IPS-18c (cell line): ENCODE measurements around the gene RAB11FIP4.
"Not testable (repeated sequence)": the region's sequence is repeated elsewhere in the genome, so short reads cannot be mapped to it uniquely, and the experiment has no call there.

ENCODE experiments used
- H3K4me3 ChIP-seq: 2 replicates; pipeline ENCODE4 v1.7.0; 2013; ENCODE audit warnings: low read depth, mild to moderate bottlenecking, low read length, moderate library complexity; ENCODE audit not compliant: insufficient read depth
- H3K9me3 ChIP-seq: one replicate; pipeline ENCODE4 v1.6.1; 2013; ENCODE audit warnings: mild to moderate bottlenecking, low read length, moderate library complexity; ENCODE audit not compliant: control insufficient read depth, insufficient read depth

RAB11FIP4 gene

GRCh38 chr17:31391496-31391949, at the start of gene RAB11FIP4:
RAB11FIP4 (plus strand) TSS chr17:31391675; CDS start chr17:31391853, 178 bp downstream.
- Histone ChIP-seq H3K4me3 (peak within 1 kb of the TSS; percentile 52), H3K9me3 (no peaks in the 10 kb centered on the region)

- H3K4me3 ChIP-seq, H3K9me3 ChIP-seq: not testable (repeated sequence)
Observed at GRCh38 chr17:31345191-31345747, 46.2 kb upstream of the RAB11FIP4 start.

- Histone ChIP-seq H3K9me3 (no peaks in the 10 kb centered on the region), H3K4me3 (no peak overlapping the region)
Observed at GRCh38 chr17:31349454-31349853, 42.0 kb upstream of the RAB11FIP4 start.

GRCh38 chr17:31355935-31356334, 35.5 kb upstream of the RAB11FIP4 start:
- H3K4me3 ChIP-seq = no peak overlapping the region

GRCh38 chr17:31357091-31357490, 34.4 kb upstream of the RAB11FIP4 start:
- H3K9me3 ChIP-seq = no peaks in the 10 kb centered on the region
- H3K4me3 ChIP-seq = no peak overlapping the region

More at GRCh38 chr17:31355935-31356334, 35.5 kb upstream of the RAB11FIP4 start:
- no peaks in the 10 kb centered on the region for H3K9me3 ChIP-seq

- H3K4me3 ChIP-seq = no peak overlapping the region
Observed at GRCh38 chr17:31357839-31358394, 33.6 kb upstream of the RAB11FIP4 start.

GRCh38 chr17:31364012-31364411, 27.5 kb upstream of the RAB11FIP4 start:
- H3K4me3 ChIP-seq = no peak overlapping the region
- H3K9me3 ChIP-seq = no peaks in the 10 kb centered on the region

More at GRCh38 chr17:31357839-31358394, 33.6 kb upstream of the RAB11FIP4 start:
- no peaks in the 10 kb centered on the region for H3K9me3 ChIP-seq

GRCh38 chr17:31366088-31366487, 25.4 kb upstream of the RAB11FIP4 start:
- Histone ChIP-seq H3K9me3 (no peaks in the 10 kb centered on the region), H3K4me3 (no peak overlapping the region)

- H3K4me3 ChIP-seq = no peak overlapping the region
- no peaks in the 10 kb centered on the region for H3K9me3 ChIP-seq
Observed at GRCh38 chr17:31369266-31369665, 22.2 kb upstream of the RAB11FIP4 start.

- H3K9me3 ChIP-seq = no peaks in the 10 kb centered on the region
- no peak overlapping the region for H3K4me3 ChIP-seq
Observed at GRCh38 chr17:31371511-31372097, 19.9 kb upstream of the RAB11FIP4 start.

GRCh38 chr17:31373150-31374093, 18.1 kb upstream of the RAB11FIP4 start:
- Histone ChIP-seq H3K9me3 (no peaks in the 10 kb centered on the region), H3K4me3 (no peak overlapping the region)

GRCh38 chr17:31374094-31374447, 17.4 kb upstream of the RAB11FIP4 start:
- Histone ChIP-seq H3K9me3 (no peaks in the 10 kb centered on the region), H3K4me3 (no peak overlapping the region)

GRCh38 chr17:31374503-31374902, 17.0 kb upstream of the RAB11FIP4 start:
- H3K9me3 ChIP-seq = no peaks in the 10 kb centered on the region

GRCh38 chr17:31378638-31379037, 12.8 kb upstream of the RAB11FIP4 start:
- Histone ChIP-seq H3K9me3 (no peaks in the 10 kb centered on the region), H3K4me3 (no peak overlapping the region)

More at GRCh38 chr17:31374503-31374902, 17.0 kb upstream of the RAB11FIP4 start:
- no peak overlapping the region for H3K4me3 ChIP-seq

GRCh38 chr17:31379597-31380205, 11.8 kb upstream of the RAB11FIP4 start:
- no peaks in the 10 kb centered on the region for H3K9me3 ChIP-seq
- no peak overlapping the region for H3K4me3 ChIP-seq

GRCh38 chr17:31381165-31381668, 10.3 kb upstream of the RAB11FIP4 start:
- Histone ChIP-seq H3K9me3 (no peaks in the 10 kb centered on the region), H3K4me3 (no peak overlapping the region)

GRCh38 chr17:31382668-31383275, 8.7 kb upstream of the RAB11FIP4 start:
- H3K9me3 ChIP-seq, H3K4me3 ChIP-seq: not testable (repeated sequence)
